SK-N-DZ (cell line): ENCODE measurements around the gene ZNF492. TPM values are rescaled to one million over a fixed set of nuclear protein-coding genes. Genes with fewer than 3 reads are reported as not detected.

ENCODE experiments used
- DNase-seq: peaks from one replicate; pipeline ENCODE4 v3.0.0-alpha.2; 2015; ENCODE audit warnings: low spot score
- polyA plus RNA-seq, 2 experiments: library from polyadenylated mRNA; depleted of rRNA; stranded (reverse); fragments of >200 nt; gene quantifications; 2 replicates each; pipeline ENCODE4 v1.2.3, GENCODE V29; 2014

ZNF492 gene
- polyA plus RNA-seq (2014; cell fraction: cytosol; rRNA removed): 3.5 and 4.0 TPM in 2 replicates
- polyA plus RNA-seq (2014; cell fraction: nucleus; rRNA removed): 2.6 and 3.8 TPM in 2 replicates

- DNase-seq: peak; percentile 93
These were observed at the start of gene ZNF492 for GRCh38 chr19:22633706-22634449. TSS of gene ZNF492 (plus strand) at chr19:22634324. CDS start at chr19:22653400, 19,076 bp downstream.

GRCh38 chr19:22595422-22595821 lies 38.7 kb upstream of the ZNF492 start:
- DNase-seq: no peak

DNA sequence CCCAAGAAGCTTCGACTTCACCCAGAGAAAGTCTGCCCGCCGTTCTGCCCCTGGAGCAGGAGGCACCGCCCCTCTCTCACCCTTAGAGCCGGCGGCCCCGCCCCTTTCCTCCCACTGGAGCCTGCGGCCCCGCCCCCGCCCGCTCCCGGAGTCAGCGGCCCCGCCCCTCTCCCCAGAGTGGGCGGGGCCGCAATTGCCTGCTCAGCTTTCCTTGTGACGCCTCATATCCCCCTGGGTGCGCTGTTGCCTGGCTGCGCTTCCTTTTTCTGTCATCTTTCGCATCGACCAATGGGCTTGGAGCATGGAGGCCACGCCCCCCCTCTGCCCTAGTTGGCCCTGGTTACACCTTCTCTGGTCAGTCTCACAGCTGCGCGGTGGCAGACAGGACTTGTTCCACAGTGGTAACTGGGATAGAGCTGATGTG lies 38.2 kb upstream of the ZNF492 start:
- peak; percentile 33 for DNase-seq

- DNase-seq: no peak
These were observed 33.2 kb upstream of the ZNF492 start for GRCh38 chr19:22600690-22601648.

- DNase-seq: no peak
These were observed 32.1 kb upstream of the ZNF492 start for GRCh38 chr19:22601906-22602630.

DNA sequence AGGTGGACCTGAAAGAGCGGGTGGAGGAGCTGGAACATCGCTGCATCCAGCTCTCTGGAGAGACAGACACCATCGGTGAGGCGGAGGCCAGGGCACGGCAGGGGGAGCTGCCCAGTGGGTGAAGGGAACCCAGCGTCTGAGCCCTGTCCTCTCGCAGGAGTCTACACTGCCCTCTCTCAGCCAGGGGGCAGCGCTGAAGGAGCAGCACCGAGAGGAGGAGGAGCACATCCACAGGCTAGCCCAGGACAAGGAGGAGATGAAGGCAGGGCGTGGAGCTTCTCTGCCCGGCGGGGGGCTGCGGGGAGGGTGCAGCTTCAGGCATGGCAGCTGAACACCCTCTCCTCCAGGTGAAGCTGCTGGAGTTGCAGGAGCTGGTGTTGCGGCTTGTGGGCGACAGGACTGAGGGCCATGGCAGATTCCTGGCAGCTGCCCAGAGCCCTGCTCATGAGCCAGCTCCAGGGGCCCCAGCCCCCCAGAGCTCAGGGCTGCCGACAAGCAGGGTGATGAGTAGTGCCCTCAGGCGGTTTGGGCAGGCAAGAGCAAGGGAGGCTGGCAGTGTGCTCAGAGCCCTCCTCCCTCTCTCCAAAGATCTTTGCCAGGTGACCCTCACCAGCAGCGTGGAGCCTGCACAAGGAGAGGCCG lies 31.4 kb upstream of the ZNF492 start:
- DNase-seq: no peak

DNA sequence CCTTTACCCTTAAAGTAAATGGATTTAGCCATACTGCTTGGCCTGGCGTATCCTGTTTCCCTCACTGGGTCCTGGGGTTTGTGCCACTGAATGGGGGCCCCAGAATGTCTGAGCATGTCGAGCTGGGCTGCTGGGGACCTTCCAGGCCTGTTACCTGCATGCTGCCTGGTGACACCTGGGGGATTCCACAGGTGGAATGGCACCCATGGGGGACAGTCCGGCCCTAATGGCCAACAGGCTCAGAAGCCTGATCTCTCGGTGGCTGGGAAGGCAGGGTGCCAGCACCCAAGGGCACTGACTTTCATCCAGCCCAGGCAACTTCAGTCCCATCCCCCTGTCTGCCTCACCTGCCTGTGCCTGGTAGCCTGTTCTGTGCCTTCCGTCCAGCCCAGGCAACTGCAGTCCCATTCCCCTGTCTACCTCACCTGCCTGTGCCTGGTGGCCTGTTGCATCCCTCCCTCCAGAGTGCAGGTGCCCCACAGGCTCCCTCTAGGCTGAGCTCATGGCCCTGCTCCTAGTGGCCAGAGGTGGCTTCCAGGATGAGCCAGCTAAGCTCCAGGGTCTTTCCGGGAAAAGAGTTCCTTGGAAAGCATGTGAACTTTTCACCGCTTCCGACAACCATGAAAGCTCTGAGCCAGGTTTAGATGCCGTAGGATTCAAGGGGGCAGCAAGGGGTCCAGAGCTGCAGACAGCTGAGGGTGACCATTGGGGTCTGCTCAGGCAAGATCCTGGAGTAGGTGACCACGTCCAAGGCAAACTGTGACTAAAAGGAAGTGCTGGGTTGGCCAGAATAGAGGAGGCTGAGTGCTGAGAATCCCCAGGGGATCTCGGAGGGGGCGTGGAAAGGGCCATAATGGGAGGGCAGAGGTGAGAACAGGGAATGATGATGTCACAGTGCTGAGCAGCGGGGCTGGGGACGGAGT lies 30.3 kb upstream of the ZNF492 start:
- no peak for DNase-seq

GRCh38 chr19:22604571-22605274 lies 29.4 kb upstream of the ZNF492 start:
- no peak for DNase-seq

DNA sequence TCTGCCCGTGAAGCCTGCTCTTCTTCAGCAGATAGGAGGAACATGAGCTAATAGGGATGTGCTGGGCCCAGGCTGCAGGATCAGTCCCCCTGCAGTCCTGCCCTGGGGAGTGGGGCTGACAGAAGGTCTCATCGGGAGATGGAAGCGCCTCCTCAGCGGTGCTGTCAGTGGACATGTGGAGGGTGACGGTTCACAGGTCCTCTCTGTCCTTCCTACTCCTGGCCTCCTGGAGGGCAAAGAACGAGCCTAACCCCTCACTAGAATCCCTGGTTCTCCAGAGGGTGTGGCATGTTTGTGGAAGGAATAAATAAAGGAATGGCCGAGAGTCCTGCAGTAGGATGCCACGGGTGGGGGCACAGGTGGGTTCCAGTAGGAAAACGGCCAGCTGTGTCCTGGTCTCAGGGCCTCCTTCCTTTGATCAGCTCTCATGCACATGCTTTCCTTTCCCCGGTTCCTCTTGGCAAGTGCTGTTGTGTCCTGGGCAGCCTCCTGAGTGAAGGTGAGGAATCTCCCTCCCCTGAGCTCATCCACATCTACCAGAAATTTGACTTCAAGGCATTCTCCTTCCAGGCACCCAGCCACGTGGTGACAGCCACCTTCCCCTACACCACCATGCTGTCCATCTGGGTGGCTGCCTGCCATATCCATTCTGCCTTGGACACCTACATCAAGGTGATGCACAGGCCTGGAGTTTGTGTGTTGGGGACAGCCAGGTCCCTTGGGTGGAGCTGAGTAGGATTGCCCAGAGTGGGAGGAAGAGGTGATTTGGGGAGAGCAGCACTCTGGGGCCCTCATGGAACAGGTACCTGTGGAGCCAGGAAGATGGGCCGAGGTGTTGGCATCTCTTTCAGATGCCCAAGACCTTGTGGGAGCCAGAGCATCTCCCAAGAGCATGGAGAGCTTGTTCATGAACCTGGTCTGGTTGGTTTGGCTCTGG lies 28.6 kb upstream of the ZNF492 start:
- DNase-seq: no peak

- DNase-seq: no peak
These were observed 27.9 kb upstream of the ZNF492 start for GRCh38 chr19:22606212-22606553.

- no peak for DNase-seq
These were observed 27.0 kb upstream of the ZNF492 start for GRCh38 chr19:22606954-22607652.

DNA sequence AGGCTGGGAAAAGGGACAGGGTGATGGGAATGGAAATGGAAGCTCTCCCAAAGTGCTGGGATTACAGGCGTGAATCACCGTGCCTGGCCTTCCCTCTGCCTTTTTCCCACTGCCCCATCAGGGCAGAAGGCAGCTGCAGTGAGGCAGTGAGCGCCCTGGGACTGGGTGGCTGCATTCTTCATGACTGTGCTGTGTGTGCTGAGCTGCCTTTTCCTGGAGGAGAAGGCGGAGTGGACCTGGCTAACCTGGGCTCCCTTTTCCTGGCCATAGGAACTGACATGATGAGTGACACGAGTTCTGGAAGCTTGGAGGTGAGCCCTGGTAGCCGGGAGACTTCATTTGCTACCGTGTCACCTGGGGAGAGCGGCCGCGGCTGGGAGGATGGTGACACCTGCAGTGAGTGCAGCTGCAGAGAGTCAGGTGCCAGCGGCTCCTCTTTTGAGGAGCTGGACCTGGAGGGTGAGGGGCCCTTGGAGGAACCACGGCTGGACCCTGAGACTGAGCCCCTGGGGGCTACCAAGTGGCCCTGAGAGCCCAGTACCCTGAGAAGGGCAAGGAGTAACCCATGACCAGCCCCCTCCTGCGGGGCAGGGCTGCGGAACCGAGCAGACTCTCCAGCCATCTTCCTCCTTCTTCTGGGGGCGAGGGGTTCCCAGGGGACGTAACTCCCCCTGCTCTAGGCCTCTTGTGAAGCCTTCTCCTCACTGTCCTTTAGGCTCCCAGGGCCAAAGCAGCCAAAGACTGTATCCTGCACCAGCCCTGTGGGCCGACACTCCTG lies 26.3 kb upstream of the ZNF492 start:
- DNase-seq: no peak

DNA sequence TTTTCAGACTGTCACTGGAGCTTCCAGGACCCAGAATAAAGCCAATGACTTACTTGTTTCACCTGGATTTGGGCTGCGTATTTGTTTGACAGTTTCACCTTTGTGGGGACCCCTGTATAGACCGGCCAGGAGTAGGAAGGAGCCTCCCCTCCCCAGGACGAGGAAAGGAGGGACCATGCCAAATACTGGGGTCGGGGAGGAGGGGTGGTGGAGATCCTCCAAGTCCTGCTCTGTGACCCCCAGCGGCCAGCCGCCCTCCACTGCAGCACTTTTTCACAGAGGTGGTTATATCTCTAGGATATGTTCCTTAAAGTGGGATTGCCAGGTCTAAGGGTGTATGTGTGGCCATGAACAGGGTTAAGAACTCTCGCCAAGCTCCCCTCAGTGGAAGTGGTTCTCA lies 25.7 kb upstream of the ZNF492 start:
- DNase-seq: no peak

- DNase-seq: no peak
These were observed 24.5 kb upstream of the ZNF492 start for GRCh38 chr19:22609630-22610029.

DNA sequence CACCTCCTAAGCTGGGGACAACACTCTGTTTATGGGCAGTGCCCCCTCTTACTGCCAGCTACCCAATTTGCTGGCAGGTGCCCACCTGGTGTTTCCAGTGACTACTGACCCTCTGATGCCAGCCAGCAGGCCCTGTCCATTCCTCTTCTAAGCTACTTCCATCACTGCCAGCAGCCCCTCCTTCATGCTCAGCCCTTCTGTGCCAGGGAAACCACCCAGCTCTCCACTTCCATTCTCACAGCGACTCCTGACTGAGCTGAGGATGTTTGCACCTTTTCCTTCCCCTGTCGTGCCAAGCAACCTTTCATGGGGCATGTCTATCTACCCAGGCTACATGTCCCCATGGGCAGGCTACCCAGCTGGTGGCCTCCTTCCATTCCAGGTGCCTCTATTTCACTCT lies 24.0 kb upstream of the ZNF492 start:
- no peak for DNase-seq

- DNase-seq: no peak
These were observed 21.8 kb upstream of the ZNF492 start for GRCh38 chr19:22612316-22612715.

DNA sequence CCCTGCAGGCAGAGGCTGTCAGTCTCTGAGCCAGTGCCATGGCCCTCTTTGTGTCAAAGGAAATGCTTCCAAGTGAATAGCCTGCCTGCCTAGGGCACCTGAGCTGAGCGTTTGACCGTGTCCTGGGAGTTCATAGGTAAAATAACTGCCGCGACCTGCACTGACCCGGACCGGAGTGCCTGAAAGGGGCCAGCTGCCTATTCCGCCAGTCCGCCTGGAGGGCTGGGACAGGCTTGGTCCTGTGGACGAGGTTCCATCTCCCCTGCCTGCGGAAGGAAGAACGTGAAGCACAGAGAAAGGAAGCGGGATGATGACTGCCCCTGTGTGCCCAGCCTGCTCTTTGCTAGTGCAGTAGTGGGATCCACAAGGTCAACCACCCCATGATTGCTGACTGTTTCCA lies 17.5 kb upstream of the ZNF492 start:
- DNase-seq: no peak
